HG03196 (cell line): ENCODE results near the gene GMPPA.

Experiments used
- ATAC-seq: cut with Tn5 transposase; IDR thresholded peaks from one replicate; pipeline ENCODE4 v1.9.1; 2021; ENCODE audit not compliant: unreplicated experiment

Gene GMPPA

GRCh38 chr2:219537657-219538488 lies 39.2 kb downstream of the GMPPA start:
- no peak for ATAC-seq

- ATAC-seq: no peak
Measured at GRCh38 chr2:219538504-219538951, 39.8 kb downstream of the GMPPA start.

GRCh38 chr2:219538956-219539788 lies 40.5 kb downstream of the GMPPA start:
- no peak for ATAC-seq

GRCh38 chr2:219539926-219540678 lies 41.4 kb downstream of the GMPPA start:
- ATAC-seq: no peak

GRCh38 chr2:219540784-219541504 lies 42.3 kb downstream of the GMPPA start:
- no peak for ATAC-seq

GRCh38 chr2:219541611-219542180 lies 43.0 kb downstream of the GMPPA start:
- ATAC-seq: peak; percentile 43

- ATAC-seq: peak; percentile 31
Measured at GRCh38 chr2:219542931-219543595, 44.4 kb downstream of the GMPPA start.

- ATAC-seq: peak; percentile 81
Measured at GRCh38 chr2:219543596-219544358, 45.1 kb downstream of the GMPPA start, which contains the start of the genes CHPF and TMEM198. Gene CHPF (minus strand): TSS chr2:219543809. CDS start chr2:219543538, 271 bp downstream. Gene TMEM198 (plus strand): TSS chr2:219544028. CDS start chr2:219544728, 700 bp downstream.

- ATAC-seq: no peak
Measured at GRCh38 chr2:219544567-219544966, 45.9 kb downstream of the GMPPA start.

- ATAC-seq: no peak
Measured at GRCh38 chr2:219545295-219545942, 46.7 kb downstream of the GMPPA start.

GRCh38 chr2:219545943-219546352 lies 47.3 kb downstream of the GMPPA start:
- no peak for ATAC-seq

- no peak for ATAC-seq
Measured at GRCh38 chr2:219547621-219548020, 48.9 kb downstream of the GMPPA start.

- no peak for ATAC-seq
Measured at GRCh38 chr2:219548990-219549389, 50.3 kb downstream of the GMPPA start.

GRCh38 chr2:219549619-219550018 lies 50.9 kb downstream of the GMPPA start:
- ATAC-seq: no peak

GRCh38 chr2:219551441-219552381 lies 53.0 kb downstream of the GMPPA start:
- ATAC-seq: no peak

GRCh38 chr2:219552382-219553167 lies 53.9 kb downstream of the GMPPA start:
- ATAC-seq: peak; percentile 86

- no peak for ATAC-seq
Measured at GRCh38 chr2:219553168-219553417, 54.4 kb downstream of the GMPPA start.
